Kidney epithelial cell (primary cell): ENCODE results near the gene TRPM3. TPM values are rescaled to one million over a fixed set of nuclear protein-coding genes. Genes with fewer than 3 reads are reported as not detected.

Experiments used
- DNase-seq: peaks from one replicate; pipeline ENCODE4 v3.0.0-alpha.2; 2010; ENCODE audit warnings: low read depth
- H3K27me3 ChIP-seq: 2 replicates; pipeline ENCODE4 v1.6.0; 2011; ENCODE audit warnings: low read length; ENCODE audit not compliant: control insufficient read depth, insufficient read depth
- H3K36me3 ChIP-seq: 2 replicates; pipeline ENCODE4 v1.5.1; 2011; ENCODE audit warnings: low read length; ENCODE audit not compliant: control insufficient read depth, insufficient read depth
- H3K4me3 ChIP-seq: 2 replicates; pipeline ENCODE4 v1.5.1; 2011; ENCODE audit warnings: low read depth, mild to moderate bottlenecking, control low read depth, low read length
- total RNA-seq: library from RNA; depleted of rRNA; stranded (reverse); fragments of >200 nt; gene quantifications from 2 replicates; pipeline ENCODE4 v1.2.3, GENCODE V29; 2015
- TF ChIP-seq, protein P1 (sequence below): IDR thresholded peaks from 2 replicates; pipeline ENCODE4 v1.5.1; 2011; ENCODE audit warnings: mild to moderate bottlenecking, moderate library complexity, low read length, control low read depth, inconsistent platforms; ENCODE audit not compliant: insufficient read depth, poor library complexity, severe bottlenecking

TRPM3 gene
- total RNA-seq, 1 donor from 2014 or later: not detected

DNA sequence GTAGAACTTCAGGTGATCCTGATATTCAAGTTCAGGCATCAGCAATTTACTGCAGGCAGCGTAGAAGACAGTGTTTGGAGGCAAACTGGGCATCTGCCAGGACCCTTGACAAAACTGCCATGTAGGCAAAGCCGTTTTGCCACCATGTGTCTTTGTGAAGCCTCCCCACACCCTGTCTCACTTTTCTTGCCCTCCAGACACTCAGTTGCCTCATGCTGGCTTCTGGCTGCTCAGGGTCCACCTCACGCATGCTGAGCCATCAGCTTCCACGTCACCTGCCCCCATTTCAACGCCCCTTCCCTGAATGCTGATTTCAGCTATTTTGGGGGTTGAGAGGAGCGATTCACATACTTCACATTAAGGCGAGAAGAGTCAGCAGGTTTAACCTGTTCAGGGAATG, 541.7 kb downstream of the TRPM3 start:
- H3K36me3 ChIP-seq: no peaks in the 10 kb centered on the region
- H3K4me3 ChIP-seq: no peak overlapping the region
- TF ChIP-seq, protein P1, sequence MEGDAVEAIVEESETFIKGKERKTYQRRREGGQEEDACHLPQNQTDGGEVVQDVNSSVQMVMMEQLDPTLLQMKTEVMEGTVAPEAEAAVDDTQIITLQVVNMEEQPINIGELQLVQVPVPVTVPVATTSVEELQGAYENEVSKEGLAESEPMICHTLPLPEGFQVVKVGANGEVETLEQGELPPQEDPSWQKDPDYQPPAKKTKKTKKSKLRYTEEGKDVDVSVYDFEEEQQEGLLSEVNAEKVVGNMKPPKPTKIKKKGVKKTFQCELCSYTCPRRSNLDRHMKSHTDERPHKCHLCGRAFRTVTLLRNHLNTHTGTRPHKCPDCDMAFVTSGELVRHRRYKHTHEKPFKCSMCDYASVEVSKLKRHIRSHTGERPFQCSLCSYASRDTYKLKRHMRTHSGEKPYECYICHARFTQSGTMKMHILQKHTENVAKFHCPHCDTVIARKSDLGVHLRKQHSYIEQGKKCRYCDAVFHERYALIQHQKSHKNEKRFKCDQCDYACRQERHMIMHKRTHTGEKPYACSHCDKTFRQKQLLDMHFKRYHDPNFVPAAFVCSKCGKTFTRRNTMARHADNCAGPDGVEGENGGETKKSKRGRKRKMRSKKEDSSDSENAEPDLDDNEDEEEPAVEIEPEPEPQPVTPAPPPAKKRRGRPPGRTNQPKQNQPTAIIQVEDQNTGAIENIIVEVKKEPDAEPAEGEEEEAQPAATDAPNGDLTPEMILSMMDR: no peak
- no peak for DNase-seq
- no peaks in the 10 kb centered on the region for H3K27me3 ChIP-seq

DNA sequence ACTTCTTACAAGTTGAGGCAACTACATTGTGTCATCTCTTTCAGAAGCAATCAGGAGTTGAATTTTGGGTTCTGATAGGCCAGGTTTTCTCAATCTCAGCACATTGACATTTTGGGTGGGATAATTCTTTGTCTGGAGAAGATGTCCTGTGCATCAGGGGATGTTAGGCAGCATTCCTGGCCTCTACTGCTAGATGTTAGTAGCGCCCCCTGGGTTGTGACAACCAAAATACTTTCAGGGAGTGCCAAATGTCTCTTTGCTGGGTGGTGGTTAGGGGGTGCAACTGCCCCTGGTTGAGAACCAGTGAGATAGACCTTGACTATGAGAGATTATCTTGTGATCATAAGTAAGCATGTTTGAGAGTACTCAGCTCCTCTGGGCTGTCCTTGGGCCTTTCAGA, 542.7 kb downstream of the TRPM3 start:
- Histone ChIP-seq H3K4me3 (no peak overlapping the region), H3K27me3 (no peaks in the 10 kb centered on the region), H3K36me3 (no peaks in the 10 kb centered on the region)
- TF ChIP-seq, protein P1: no peak
- DNase-seq: no peak

DNA sequence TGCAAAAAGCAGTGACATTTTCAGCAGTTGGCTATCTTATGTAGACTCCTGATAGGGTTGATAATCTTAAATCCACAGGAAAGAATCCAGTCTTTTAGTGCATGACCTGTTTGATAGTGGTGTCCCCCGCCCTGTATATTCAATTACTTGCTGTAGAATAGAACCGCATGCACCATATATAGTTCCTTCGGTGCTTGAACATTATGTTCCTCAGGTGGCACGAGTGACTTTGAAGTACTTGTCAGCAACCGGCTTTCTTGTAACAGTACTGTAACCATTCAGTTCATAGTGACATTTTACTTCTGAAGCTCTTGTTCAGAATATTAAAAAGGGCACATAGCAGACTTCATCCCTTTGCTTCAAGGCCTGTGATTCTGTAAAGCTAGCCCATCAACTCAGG, 543.8 kb downstream of the TRPM3 start:
- H3K4me3 ChIP-seq: no peak overlapping the region
- TF ChIP-seq, protein P1: no peak
- no peak for DNase-seq
- no peaks in the 10 kb centered on the region for H3K27me3 ChIP-seq
- no peaks in the 10 kb centered on the region for H3K36me3 ChIP-seq

DNA sequence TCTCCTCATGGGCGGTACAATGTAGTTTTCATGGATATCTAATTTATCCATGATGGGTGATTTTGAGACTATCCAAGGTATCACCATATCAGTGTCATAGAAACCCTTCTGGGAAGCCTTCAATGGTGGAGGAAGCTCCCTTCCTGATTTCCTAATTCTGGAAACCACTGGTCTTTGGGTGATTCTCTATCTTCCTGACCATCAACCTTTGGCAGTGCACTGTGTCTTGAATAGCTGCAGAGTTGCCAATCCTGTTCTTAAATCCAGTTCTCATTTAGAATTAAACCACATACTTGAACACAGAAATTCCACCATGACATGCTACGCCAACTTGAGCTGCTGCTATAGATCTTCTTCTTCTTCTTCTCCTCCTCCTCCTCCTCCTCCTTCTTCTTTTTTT, 545.3 kb downstream of the TRPM3 start:
- no peaks in the 10 kb centered on the region for H3K27me3 ChIP-seq
- no peak overlapping the region for H3K4me3 ChIP-seq
- H3K36me3 ChIP-seq: no peaks in the 10 kb centered on the region
- TF ChIP-seq, protein P1: no peak
- DNase-seq: no peak

DNA sequence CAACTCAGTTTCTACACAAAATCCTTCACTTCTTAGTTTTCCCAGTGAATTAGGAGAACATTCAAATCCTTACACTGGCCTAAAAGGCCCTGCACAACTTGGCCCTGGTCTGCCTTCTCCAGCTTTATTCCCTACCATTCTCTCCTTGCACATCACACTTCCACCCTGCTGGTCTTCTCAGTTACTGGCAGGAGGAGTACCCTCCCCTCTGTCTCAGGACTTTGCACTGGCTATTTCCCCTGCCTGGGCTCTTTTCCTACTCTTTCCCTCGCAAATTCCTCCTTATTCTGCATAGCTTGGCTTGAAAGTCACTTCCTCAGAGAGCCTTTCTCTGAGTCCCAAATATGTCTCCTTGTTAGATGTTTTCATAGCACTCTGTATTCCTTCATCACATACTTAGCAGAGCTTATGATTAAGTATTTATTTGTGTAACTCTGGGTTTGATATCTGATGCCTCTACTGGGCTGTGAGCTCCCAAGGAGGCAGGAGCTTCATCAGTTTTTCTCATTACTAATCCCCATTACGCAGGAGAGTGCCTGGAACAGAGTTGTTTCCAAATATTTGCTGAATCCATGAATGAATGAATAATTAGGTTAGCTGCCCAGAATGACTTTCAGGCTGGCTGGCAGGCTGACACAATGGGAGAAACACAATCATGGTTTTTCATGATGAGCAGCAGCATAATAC, 547.1 kb downstream of the TRPM3 start:
- no peaks in the 10 kb centered on the region for H3K36me3 ChIP-seq
- no peak for DNase-seq
- TF ChIP-seq, protein P1: no peak
- H3K27me3 ChIP-seq: no peaks in the 10 kb centered on the region
- H3K4me3 ChIP-seq: no peak overlapping the region

GRCh38 chr9:70573308-70573707, 548.1 kb downstream of the TRPM3 start:
- Histone ChIP-seq H3K36me3 (no peaks in the 10 kb centered on the region), H3K4me3 (no peak overlapping the region), H3K27me3 (no peaks in the 10 kb centered on the region)
- TF ChIP-seq, protein P1: no peak
- no peak for DNase-seq
